SK-N-SH (cell line): Measurements from ENCODE around the gene ARID1B.

Experiments
- CTCF ChIP-seq: fragments of 200-600 bp; sonication (generic); IDR thresholded peaks from 2 replicates; pipeline ENCODE4 v1.6.1; 2017; ENCODE audit warnings: antibody characterized with exemption, mild to moderate bottlenecking, moderate library complexity
- EP300 ChIP-seq, 2 experiments: IDR thresholded peaks; 2 replicates each; pipeline versions ENCODE4 v1.4.0 to v1.6.1; 2012; ENCODE audit warnings: borderline replicate concordance in 1 of 2, low read depth in 1 of 2, low read length in 1 of 2

DNA sequence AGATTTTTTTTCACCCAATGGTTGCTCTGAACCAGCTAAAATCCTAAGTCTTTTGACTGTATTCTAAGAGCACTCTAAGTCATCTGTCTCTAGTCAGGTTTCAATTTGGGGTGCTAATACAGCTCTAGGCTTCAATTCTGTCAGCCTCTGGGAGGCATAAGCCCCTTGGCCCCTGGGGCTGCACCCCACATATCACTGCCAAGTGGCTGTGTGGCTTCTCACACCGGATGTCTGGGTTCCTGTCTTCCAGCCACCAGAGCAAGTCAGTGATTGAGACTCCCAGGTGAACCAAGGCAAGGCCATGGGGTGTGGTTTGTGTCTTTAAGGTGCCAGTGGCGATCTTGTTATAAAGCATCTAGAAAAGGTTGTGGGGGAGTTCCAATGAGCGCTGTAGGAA, 409.6 kb downstream of the ARID1B start:
- no peak for TF ChIP-seq CTCF
- TF ChIP-seq EP300 (IDR thresholded peaks at IDR 0.05; ENCODE audit: borderline replicate concordance in 1 of 2, low read depth in 1 of 2, low read length in 1 of 2): no peak
